SKM-1 (cell line): Measurements from ENCODE around the gene ATP8A2.
A peak's percentile ranks its signal among the peaks of the same experiment; 100 is the strongest.

Source experiments
- DNase-seq: peaks from one replicate; lab custom pipeline; 2025; ENCODE audit not compliant: unreplicated experiment; lab: John Stamatoyannopoulos, UW

The ATP8A2 gene

DNA sequence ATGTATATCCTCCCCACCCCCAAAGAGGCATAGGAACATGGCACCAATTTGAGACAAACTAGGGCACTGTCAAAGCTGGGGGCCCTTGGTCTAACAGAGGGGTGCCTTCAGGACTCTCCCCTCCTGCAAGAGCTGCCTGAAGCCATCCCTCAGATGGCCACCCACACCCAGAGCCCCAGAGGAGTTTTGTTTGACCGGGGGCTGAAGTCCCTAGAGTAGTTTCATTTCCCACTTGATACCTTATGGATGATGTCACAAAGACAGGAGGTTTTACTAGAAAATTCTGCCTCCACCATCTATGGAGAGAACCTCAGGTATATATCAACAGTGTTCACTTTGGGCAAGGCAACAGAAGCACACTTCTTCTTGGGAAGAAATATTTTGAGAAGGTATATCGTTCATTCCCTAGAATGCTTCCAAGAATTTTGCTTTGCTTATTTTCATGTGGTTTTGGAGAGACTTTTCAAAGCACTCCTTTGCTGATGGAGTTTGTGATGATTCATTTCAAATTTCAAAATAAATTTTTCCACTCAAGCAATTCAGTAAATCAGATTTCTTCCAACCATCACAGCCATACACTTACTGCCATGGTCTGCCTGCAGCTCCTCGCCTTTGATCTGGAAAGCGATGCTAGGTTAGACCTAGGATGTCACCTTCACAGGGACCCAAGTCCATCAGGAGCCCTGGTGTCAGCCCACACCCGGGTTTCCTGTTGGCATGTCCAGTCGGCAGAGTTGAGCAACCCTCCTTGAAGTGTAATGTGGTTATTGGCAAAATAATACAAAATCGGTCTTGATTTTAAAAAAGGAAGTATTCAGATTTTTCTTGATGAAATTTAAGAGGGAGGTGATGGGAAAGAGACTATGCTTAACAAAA is 473.0 kb downstream of the ATP8A2 start:
- DNase-seq, result no peak

DNA sequence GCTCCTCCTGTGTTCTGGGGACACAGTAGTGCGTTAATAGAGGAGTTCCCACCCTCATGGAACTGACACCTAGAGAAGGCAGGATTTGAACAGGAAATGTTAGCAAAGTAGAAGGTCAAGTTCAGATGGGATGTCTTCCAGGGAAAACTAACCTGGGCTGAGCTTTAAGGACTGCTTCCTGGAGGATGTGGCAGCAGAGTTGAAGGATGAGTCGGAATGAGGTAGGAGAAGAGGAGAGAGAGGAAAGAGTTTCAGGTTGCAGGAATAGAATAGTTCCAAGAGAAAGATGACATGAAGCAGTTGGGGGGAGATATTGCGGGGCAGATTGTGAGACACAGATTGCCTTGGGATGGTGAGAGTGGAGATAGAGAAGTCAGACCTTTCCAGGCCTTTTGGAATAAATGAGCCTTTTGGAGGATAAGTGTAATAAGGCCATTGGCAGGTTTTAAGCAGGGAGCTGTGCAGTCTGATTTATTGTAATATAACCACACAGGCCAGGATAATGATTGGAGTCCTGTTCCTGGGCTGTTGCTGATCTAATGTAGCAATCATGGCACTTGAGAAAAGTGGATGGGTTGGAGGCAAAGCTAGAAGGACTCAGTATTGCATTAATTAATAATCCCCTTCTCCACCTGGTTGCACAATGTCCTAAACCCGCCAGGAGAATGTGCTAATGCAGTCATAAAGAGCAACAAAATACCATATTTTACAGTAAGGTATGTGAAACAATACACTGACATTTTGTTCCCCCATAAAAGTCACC is 474.6 kb downstream of the ATP8A2 start:
- DNase-seq, result no peak

DNA sequence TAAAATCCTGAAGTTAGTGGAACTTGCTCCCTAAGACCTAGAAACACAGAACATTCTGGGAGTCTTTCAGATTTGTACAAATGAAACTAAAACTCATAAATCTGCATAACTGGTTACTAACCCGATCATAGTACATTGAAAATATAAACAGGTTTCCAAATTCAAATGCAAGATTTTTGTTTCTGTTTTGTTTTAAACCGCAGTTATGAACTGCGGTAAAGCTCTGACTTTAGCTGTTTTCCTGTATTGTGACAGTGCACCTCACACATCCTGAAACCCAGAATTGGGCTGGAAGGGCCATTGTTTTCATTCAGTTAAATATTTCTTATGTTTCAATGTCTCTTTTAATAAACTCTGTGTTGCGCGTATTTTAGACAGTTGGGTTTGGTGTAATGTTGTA is 475.4 kb downstream of the ATP8A2 start:
- DNase-seq, result no peak

- DNase-seq, result no peak
Observed at GRCh38 chr13:25847635-25848626, 476.2 kb downstream of the ATP8A2 start.

DNA sequence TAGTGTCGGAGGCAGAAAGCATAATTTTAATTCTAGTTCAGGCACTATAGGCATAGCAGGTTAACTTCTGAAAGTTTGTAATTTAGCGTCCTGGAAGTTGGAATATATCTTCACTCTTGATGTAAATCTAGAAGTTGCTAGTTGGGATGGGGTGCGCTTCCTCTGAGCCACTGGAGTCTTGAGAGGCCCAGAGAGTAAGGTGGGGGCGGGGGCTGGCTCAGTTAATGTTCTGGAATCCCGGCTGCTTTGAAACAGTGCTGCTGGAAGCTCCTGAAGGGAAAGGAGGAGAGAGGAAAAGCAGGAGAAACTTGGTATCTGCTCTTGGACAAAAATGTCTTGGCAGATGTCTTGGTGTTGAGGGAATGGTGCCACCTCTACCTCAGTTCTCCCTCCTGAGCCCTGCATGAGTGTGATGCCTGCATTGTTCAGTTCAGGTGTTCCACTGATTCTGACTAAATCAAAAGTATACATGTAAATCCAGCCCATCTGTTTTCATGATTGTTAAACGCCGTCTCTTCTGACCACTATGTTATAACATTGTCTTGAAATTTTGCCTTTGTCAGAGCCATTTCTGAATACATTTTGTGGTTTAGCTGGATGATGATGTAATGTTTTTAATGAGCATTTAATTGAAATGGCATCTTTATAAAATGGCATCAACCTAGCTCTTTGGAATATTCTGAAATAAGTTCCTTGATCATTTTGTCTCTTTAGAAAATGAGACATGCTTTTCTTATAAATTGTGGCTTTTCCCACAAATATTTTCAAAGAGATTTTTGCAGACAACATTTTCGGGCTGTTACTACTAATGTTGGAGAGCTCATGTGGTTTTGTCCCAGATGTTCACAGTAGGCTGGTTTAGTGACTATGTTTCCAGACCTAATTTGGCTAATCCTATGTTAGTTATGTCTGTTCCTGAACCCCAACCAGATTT is 477.3 kb downstream of the ATP8A2 start:
- DNase-seq, result no peak

GRCh38 chr13:25857830-25858229 is 486.1 kb downstream of the ATP8A2 start:
- DNase-seq, result no peak

DNA sequence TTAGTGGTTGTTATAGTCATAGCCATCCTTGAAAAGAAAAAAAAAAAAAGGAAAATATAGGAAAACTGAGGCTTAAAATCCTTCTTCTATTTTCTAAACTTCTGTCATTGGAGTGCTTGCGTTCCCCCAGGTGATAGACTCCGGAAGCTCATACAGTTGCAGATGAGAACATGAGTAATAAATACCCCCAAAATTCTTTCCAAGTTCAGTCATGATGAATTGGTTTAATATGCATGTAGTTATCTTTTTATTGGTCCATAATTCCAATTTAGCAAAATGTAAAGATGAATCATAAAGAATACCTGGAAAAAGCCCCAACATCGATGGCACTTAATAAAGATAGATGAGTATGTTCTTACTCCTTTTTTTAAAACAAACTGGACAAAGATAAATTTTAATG is 487.8 kb downstream of the ATP8A2 start:
- DNase-seq, result no peak

DNA sequence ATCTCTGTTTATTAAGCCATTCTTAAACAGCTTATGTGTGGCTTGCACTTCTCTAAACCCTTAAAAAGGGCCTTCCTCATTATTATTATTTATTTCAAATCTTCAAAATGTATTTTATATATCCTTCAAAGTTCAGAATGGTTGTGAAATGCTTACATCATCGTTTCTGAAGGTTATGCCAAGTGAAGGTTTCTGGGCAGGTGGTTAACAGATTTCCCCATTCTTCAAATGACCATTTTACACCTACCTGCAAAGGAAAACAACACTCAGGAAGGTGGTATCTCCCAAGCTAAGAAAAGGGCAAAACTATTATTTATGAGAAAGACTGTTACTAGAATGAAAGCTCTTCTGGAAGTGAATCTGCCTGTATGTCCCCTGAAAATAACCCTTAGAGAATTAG is 488.5 kb downstream of the ATP8A2 start:
- no peak for DNase-seq

GRCh38 chr13:25860862-25861261 is 489.1 kb downstream of the ATP8A2 start:
- no peak for DNase-seq

- no peak for DNase-seq
Observed at GRCh38 chr13:25862156-25862555, 490.4 kb downstream of the ATP8A2 start.

DNA sequence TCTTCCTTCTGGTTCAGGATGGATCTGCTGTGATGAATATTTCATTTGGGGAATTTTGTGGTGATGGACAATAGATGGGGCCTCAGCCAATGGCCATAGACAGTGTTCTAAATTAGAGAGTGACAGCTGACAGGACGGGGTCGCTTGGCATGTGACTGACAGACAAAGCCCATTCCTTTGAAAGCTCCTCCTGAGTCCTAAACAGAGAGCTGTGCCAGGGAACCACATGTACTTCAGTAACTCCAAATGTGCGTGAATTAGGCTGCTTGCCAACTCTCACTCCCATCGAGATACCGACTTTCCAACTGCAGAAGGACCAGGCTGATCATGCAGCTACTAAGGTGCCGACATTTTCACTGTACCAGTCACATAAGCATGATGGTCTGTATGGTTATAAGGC is 492.3 kb downstream of the ATP8A2 start:
- no peak for DNase-seq

DNA sequence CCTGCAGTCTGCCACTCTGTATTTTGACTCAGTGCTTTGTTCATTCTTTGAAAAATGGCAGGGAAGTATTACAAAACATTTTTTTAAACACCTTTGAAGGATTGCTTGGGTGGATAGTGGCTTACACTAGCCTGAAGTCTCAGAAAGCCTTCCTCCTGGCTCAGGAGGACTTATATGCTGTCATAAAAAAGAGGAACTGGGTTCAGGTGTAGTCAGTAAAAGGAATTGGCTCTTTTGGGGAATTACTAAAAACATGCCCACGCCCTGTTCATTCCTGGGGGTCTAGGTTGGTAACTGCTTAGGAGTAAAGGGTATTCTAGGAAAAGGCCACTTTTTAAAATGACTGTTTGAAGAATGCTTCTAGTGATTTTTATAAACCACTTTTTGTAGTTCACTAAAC is 493.2 kb downstream of the ATP8A2 start:
- no peak for DNase-seq

DNA sequence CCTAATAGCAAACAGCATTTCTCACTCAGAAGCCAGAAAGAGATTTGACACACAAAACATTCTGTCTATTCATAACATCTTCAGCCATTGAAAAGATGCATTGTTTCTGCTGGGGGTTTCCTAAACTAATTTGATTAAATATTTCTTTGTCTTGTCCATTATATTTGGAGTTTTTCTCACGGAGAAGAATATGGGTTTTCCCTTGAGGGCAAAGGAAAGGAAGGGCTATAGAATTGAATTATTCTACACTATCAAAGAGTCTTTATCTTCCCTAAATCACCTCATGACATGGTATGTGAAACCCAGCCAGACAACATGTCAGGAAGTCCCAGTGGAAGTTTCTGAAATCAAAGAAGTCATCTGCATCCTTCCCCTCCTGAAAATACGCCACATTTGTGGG is 493.6 kb downstream of the ATP8A2 start:
- no peak for DNase-seq

GRCh38 chr13:25867038-25867437 is 495.3 kb downstream of the ATP8A2 start:
- no peak for DNase-seq

GRCh38 chr13:25868490-25868889 is 496.7 kb downstream of the ATP8A2 start:
- no peak for DNase-seq

- DNase-seq, result no peak
Observed at GRCh38 chr13:25869941-25870340, 498.2 kb downstream of the ATP8A2 start.

GRCh38 chr13:25871389-25872125 is 499.8 kb downstream of the ATP8A2 start:
- no peak for DNase-seq

DNA sequence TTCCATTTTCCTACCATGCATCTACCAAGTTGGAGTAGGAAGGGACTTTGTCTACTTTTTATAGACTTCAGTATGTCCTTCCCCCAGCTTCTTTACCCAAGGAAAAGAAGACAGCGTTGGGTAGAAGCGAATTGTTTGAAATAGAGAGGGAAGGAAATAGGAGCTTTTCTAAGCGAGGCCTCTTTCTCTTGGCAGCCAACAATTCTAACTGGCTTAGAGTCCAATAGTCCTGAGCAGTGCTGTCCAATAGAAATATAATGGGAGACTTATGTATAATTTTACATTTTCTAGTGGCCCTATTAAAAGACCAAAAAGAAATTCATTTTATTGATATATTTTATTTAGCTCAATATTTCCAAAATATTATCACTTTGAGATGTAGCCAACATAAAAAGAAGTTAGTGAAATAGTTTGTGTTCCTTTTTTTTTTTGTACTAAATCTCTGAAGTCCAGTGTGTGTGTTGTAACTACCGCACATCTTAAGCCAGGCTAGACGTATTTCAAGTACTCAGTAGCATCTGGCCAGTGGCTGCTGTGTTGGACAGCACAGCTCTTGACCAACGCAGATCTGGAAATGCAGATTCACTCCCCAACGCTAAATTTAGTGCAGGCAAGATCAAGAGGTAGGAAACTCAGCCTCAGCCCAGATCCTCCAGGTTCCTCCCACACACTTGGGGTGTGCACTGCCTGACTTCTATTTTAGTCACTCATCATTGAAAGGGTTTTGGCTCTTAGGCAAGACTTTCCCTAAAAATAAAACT is 500.9 kb downstream of the ATP8A2 start:
- DNase-seq, result peak; percentile 75

GRCh38 chr13:25873242-25873612 is 501.5 kb downstream of the ATP8A2 start:
- DNase-seq, result no peak
